ENCODE results near the gene CYP2A7. TPM values are rescaled to one million over a fixed set of nuclear protein-coding genes. Genes with fewer than 3 reads are reported as not detected.
"Not testable (repeated sequence)": the region's sequence is repeated elsewhere in the genome, so short reads cannot be mapped to it uniquely, and the experiment has no call there.

CYP2A7 gene
- not detected for polyA plus RNA-seq

- H3K4me1 Mint-ChIP-seq, H3K9me3 Mint-ChIP-seq, H3K36me3 Mint-ChIP-seq, DNase-seq, H3K4me3 Mint-ChIP-seq: not testable (repeated sequence)
- Mint-ChIP-seq H3K27ac (peak within 1 kb of the TSS in 4 of 6 donors; percentile 7 to 79 (median 43)), H3K27me3 (ENCODE audit: low read depth in 3 of 3) (peaks cover 5 to 17% (median 17%) of the 10 kb centered on the region in 3 donors)
These were observed at the start of gene CYP2A7 for GRCh38 chr19:40882062-40882461. Gene CYP2A7, minus strand, starts transcription at chr19:40882231. Its CDS starts 21 bp downstream, at chr19:40882210.

GRCh38 chr19:40930799-40931198 is 48.8 kb upstream of the CYP2A7 start:
- H3K4me1 Mint-ChIP-seq; H3K27me3 Mint-ChIP-seq (ENCODE audit: low read depth in 3 of 3): not testable (repeated sequence)

GRCh38 chr19:40929942-40930341 is 47.9 kb upstream of the CYP2A7 start:
- H3K4me3 Mint-ChIP-seq; H3K27ac Mint-ChIP-seq; H3K9me3 Mint-ChIP-seq; H3K4me1 Mint-ChIP-seq; H3K36me3 Mint-ChIP-seq; DNase-seq; H3K27me3 Mint-ChIP-seq (ENCODE audit: low read depth in 3 of 3): not testable (repeated sequence)

More at GRCh38 chr19:40930799-40931198, 48.8 kb upstream of the CYP2A7 start:
- not testable (repeated sequence) for H3K36me3 Mint-ChIP-seq, H3K27ac Mint-ChIP-seq, DNase-seq, H3K4me3 Mint-ChIP-seq, H3K9me3 Mint-ChIP-seq

- H3K9me3 Mint-ChIP-seq, result no peaks in the 10 kb centered on the region
- no peak for DNase-seq
- no peaks in the 10 kb centered on the region for H3K4me1 Mint-ChIP-seq
- H3K27me3 Mint-ChIP-seq (ENCODE audit: low read depth in 3 of 3), result peaks cover 2% of the 10 kb centered on the region in 3 donors
- no peak overlapping the region for H3K27ac Mint-ChIP-seq
- no peak overlapping the region for H3K4me3 Mint-ChIP-seq
- peaks cover 3 to 6% (median 4%) of the 10 kb centered on the region in 3 donors for H3K36me3 Mint-ChIP-seq
These were observed 46.8 kb upstream of the CYP2A7 start for GRCh38 chr19:40928850-40929249.

GRCh38 chr19:40927567-40927966 is 45.5 kb upstream of the CYP2A7 start:
- Mint-ChIP-seq H3K27ac (no peak overlapping the region), H3K27me3 (ENCODE audit: low read depth in 3 of 3) (peaks cover 2 to 6% (median 2%) of the 10 kb centered on the region in 3 donors), H3K4me3 (no peak overlapping the region), H3K36me3 (peaks cover 0 to 6% (median 0%) of the 10 kb centered on the region in 3 donors), H3K4me1 (no peaks in the 10 kb centered on the region), H3K9me3 (no peaks in the 10 kb centered on the region)
- DNase-seq, result no peak

GRCh38 chr19:40926276-40926675 is 44.2 kb upstream of the CYP2A7 start:
- not testable (repeated sequence) for H3K4me1 Mint-ChIP-seq; H3K36me3 Mint-ChIP-seq; H3K9me3 Mint-ChIP-seq; H3K27ac Mint-ChIP-seq; DNase-seq; H3K27me3 Mint-ChIP-seq (ENCODE audit: low read depth in 3 of 3); H3K4me3 Mint-ChIP-seq

GRCh38 chr19:40923934-40924391 is 41.9 kb upstream of the CYP2A7 start:
- Mint-ChIP-seq H3K27me3 (ENCODE audit: low read depth in 3 of 3) (peaks cover 0 to 8% (median 7%) of the 10 kb centered on the region in 3 donors), H3K36me3 (peaks cover 5 to 11% (median 7%) of the 10 kb centered on the region in 3 donors), H3K27ac (no peak overlapping the region), H3K4me3 (no peak overlapping the region), H3K9me3 (peaks cover 10 to 25% (median 17%) of the 10 kb centered on the region in 6 donors), H3K4me1 (no peaks in the 10 kb centered on the region)
- DNase-seq, result no peak

- not testable (repeated sequence) for H3K27ac Mint-ChIP-seq
These were observed 40.5 kb upstream of the CYP2A7 start for GRCh38 chr19:40922237-40923160.

GRCh38 chr19:40921005-40921897 is 39.2 kb upstream of the CYP2A7 start:
- no peak overlapping the region for H3K4me3 Mint-ChIP-seq
- no peak for DNase-seq
- H3K36me3 Mint-ChIP-seq, result peaks cover 3 to 11% (median 5%) of the 10 kb centered on the region in 3 donors
- H3K4me1 Mint-ChIP-seq, result no peaks in the 10 kb centered on the region
- no peak overlapping the region for H3K27ac Mint-ChIP-seq
- H3K27me3 Mint-ChIP-seq (ENCODE audit: low read depth in 3 of 3), result peaks cover 0 to 11% (median 7%) of the 10 kb centered on the region in 3 donors
- H3K9me3 Mint-ChIP-seq, result peaks cover 16 to 35% (median 22%) of the 10 kb centered on the region in 6 donors

More at GRCh38 chr19:40922237-40923160, 40.5 kb upstream of the CYP2A7 start:
- H3K36me3 Mint-ChIP-seq, result peaks cover 3 to 11% (median 5%) of the 10 kb centered on the region in 3 donors
- H3K4me3 Mint-ChIP-seq; H3K4me1 Mint-ChIP-seq; DNase-seq; H3K27me3 Mint-ChIP-seq (ENCODE audit: low read depth in 3 of 3): not testable (repeated sequence)
- peaks cover 10 to 29% (median 19%) of the 10 kb centered on the region in 6 donors for H3K9me3 Mint-ChIP-seq

- H3K27me3 Mint-ChIP-seq (ENCODE audit: low read depth in 3 of 3), result peaks cover 0 to 13% (median 5%) of the 10 kb centered on the region in 3 donors
- H3K4me3 Mint-ChIP-seq, result no peak overlapping the region
- no peak for DNase-seq
- peaks cover 17 to 40% (median 27%) of the 10 kb centered on the region in 6 donors for H3K9me3 Mint-ChIP-seq
- no peaks in the 10 kb centered on the region for H3K4me1 Mint-ChIP-seq
- H3K36me3 Mint-ChIP-seq, result peaks cover 3 to 11% (median 5%) of the 10 kb centered on the region in 3 donors
- H3K27ac Mint-ChIP-seq, result no peak overlapping the region
These were observed 38.4 kb upstream of the CYP2A7 start for GRCh38 chr19:40920300-40921004.

GRCh38 chr19:40919530-40920299 is 37.7 kb upstream of the CYP2A7 start:
- H3K27ac Mint-ChIP-seq, H3K4me3 Mint-ChIP-seq, H3K4me1 Mint-ChIP-seq, DNase-seq: not testable (repeated sequence)
- H3K27me3 Mint-ChIP-seq (ENCODE audit: low read depth in 3 of 3), result peaks cover 2 to 13% (median 8%) of the 10 kb centered on the region in 3 donors
- peaks cover 3 to 11% (median 5%) of the 10 kb centered on the region in 3 donors for H3K36me3 Mint-ChIP-seq
- peaks cover 24 to 46% (median 31%) of the 10 kb centered on the region in 6 donors for H3K9me3 Mint-ChIP-seq

GRCh38 chr19:40918303-40918702 is 36.3 kb upstream of the CYP2A7 start:
- Mint-ChIP-seq H3K9me3 (peaks cover 30 to 56% (median 39%) of the 10 kb centered on the region in 6 donors), H3K27me3 (ENCODE audit: low read depth in 3 of 3) (peaks cover 2 to 19% (median 9%) of the 10 kb centered on the region in 3 donors), H3K36me3 (peaks cover 3 to 11% (median 5%) of the 10 kb centered on the region in 3 donors)
- DNase-seq, H3K27ac Mint-ChIP-seq, H3K4me3 Mint-ChIP-seq, H3K4me1 Mint-ChIP-seq: not testable (repeated sequence)
